ENCODE measurements around the gene LILRB5. TPM values are rescaled to one million over a fixed set of nuclear protein-coding genes. Genes with fewer than 3 reads are reported as not detected.
"Not testable (repeated sequence)": the region's sequence is repeated elsewhere in the genome, so short reads cannot be mapped to it uniquely, and the experiment has no call there.

LILRB5 gene
- total RNA-seq, 4 donors from 2014 or later, result 12.5 to 17.5 (median 15.1) TPM

DNA sequence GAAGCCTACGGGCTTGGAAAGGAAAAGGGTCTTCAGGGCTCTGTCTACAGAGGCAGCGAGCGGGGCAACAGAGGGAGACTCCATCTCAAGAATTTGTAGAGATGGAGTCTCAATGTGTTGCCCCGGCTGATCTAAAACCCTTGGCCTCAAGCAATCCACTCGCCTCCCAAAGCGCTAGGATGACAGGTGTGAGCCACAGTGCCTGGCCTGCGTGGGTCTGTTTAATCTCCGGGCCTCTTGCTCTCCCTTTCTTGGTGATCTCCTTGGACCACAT lies 48.4 kb downstream of the LILRB5 start:
- Histone ChIP-seq H3K9me3 (no peaks in the 10 kb centered on the region), H3K27ac (peak overlapping the region in 3 of 4 donors; percentile 68 to 90 (median 82)), H3K4me1 (peaks cover 0 to 71% (median 27%) of the 10 kb centered on the region in 3 donors), H3K36me3 (peaks cover 0 to 47% of the 10 kb centered on the region in 2 donors), H3K27me3 (no peaks in the 10 kb centered on the region), H3K4me3 (no peak overlapping the region)
- TF ChIP-seq, protein P1, sequence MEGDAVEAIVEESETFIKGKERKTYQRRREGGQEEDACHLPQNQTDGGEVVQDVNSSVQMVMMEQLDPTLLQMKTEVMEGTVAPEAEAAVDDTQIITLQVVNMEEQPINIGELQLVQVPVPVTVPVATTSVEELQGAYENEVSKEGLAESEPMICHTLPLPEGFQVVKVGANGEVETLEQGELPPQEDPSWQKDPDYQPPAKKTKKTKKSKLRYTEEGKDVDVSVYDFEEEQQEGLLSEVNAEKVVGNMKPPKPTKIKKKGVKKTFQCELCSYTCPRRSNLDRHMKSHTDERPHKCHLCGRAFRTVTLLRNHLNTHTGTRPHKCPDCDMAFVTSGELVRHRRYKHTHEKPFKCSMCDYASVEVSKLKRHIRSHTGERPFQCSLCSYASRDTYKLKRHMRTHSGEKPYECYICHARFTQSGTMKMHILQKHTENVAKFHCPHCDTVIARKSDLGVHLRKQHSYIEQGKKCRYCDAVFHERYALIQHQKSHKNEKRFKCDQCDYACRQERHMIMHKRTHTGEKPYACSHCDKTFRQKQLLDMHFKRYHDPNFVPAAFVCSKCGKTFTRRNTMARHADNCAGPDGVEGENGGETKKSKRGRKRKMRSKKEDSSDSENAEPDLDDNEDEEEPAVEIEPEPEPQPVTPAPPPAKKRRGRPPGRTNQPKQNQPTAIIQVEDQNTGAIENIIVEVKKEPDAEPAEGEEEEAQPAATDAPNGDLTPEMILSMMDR (IDR thresholded peaks at IDR 0.05), result no peak
- no peak for TF ChIP-seq POLR2A (IDR thresholded peaks at IDR 0.05)
- no peak for TF ChIP-seq POLR2AphosphoS5 (IDR thresholded peaks at IDR 0.05)
- TF ChIP-seq EP300 (IDR thresholded peaks at IDR 0.05), result no peak
- 67 to 72% methylated on average over 1 to 6 of the region's 8 CpGs for WGBS, 2 donors (ENCODE audit: low coverage in 1 of 2)
- ATAC-seq, result no peak

DNA sequence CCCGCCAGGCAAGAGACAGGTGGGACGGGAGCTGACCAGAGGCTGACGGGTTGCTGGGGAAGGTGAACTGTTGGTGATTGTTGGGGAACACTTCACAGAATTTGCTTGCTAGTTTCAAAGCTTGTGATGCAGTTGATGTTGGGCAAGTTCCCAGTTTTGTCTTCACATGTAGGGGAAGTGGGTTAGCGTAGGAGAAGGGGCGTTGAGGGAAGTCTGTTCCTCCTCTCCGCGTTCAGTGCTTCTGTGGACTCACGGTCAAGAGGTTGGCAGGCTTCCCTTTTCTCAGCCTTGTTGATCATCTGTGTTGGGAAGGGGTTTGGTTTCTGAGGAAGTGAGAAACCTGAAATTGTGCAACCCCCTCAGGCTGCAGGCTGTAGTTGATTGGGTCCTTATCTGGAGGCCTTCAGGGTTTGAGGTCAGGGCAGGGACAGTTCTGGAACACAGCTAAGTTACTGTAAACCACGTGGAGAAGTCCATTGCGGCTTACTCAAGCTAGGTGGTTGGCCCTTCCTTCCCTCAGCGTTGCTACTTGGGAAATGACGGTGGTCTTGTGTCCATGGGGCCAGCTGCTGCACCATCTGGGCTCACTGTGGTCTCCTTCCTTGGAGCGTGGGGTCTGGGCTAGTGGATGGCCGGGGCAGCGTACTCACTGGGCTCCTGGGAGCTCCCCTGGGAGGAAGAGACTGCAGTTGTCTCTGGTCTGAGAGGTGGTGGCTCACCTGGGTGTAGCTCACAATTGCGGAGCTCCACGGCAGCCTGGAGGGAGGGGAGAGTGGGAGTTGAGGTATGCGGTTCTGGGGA lies 48.9 kb downstream of the LILRB5 start:
- Histone ChIP-seq H3K36me3 (peaks cover 0 to 53% of the 10 kb centered on the region in 2 donors), H3K4me1 (peaks cover 0 to 77% (median 32%) of the 10 kb centered on the region in 3 donors), H3K27me3 (no peaks in the 10 kb centered on the region), H3K27ac (peak overlapping the region in 3 of 4 donors; percentile 68 to 90 (median 82)), H3K9me3 (no peaks in the 10 kb centered on the region), H3K4me3 (no peak overlapping the region)
- peak; percentile 71 for ATAC-seq
- WGBS, 2 donors (ENCODE audit: low coverage in 1 of 2), result 81 to 87% methylated on average over 5 to 7 of the region's 18 CpGs
- TF ChIP-seq POLR2AphosphoS5 (IDR thresholded peaks at IDR 0.05) (peak; percentile 43), POLR2A (IDR thresholded peaks at IDR 0.05) (peak in 1 of 2 donors; percentile 18), EP300 (IDR thresholded peaks at IDR 0.05) (no peak)
- TF ChIP-seq, protein P1 (IDR thresholded peaks at IDR 0.05), result no peak

DNA sequence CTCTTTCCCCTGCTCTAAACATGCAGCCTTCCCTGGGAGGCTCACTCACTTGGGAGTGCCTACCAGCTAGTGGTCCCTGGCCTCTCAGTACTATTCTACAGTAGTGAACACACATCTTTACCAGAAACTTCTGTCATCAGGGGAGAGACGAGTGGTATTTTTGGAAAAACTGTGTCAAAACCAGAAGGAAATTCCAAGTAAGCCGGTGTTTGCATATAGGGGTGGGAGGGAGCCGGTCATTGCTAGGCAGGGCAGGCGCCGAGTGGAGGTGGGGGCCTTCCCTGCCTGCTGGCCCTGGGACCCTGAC lies 49.4 kb downstream of the LILRB5 start:
- no peaks in the 10 kb centered on the region for H3K9me3 ChIP-seq
- H3K36me3 ChIP-seq, result peaks cover 0 to 58% of the 10 kb centered on the region in 2 donors
- H3K4me1 ChIP-seq, result peaks cover 0 to 82% (median 36%) of the 10 kb centered on the region in 3 donors
- no peak for ATAC-seq
- H3K4me3 ChIP-seq, result no peak overlapping the region
- H3K27me3 ChIP-seq, result no peaks in the 10 kb centered on the region
- TF ChIP-seq EP300 (IDR thresholded peaks at IDR 0.05), result no peak
- TF ChIP-seq, protein P1 (IDR thresholded peaks at IDR 0.05), result no peak
- no peak for TF ChIP-seq POLR2A (IDR thresholded peaks at IDR 0.05)
- TF ChIP-seq POLR2AphosphoS5 (IDR thresholded peaks at IDR 0.05), result no peak
- WGBS, 2 donors (ENCODE audit: low coverage in 1 of 2), result 60% methylated on average over 5 of the region's 5 CpGs; no CpG with 5 or more reads in 1 of the 2 donors
- H3K27ac ChIP-seq, result peak overlapping the region in 3 of 4 donors; percentile 29 to 60 (median 50)

DNA sequence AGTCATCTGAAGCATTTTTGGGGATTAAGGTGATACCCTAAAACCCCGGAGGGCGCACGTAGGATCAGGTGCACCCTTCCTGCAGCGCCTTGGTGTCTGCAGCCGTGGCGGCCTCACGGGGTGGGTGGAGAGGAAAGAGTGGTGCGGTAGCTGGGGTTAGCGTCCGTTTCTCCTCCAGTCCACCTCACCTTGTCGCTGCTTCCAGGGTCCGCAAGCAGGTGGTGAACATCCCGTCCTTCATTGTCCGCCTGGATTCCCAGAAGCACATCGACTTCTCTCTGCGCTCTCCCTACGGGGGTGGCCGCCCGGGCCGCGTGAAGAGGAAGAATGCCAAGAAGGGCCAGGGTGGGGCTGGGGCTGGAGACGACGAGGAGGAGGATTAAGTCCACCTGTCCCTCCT lies 49.9 kb downstream of the LILRB5 start:
- not testable (repeated sequence) for H3K27me3 ChIP-seq, H3K4me3 ChIP-seq, ATAC-seq, H3K9me3 ChIP-seq
- WGBS, 2 donors (ENCODE audit: low coverage in 1 of 2), result 69% methylated on average over 19 of the region's 23 CpGs; no CpG with 5 or more reads in 1 of the 2 donors
- peaks cover 0 to 87% (median 39%) of the 10 kb centered on the region in 3 donors for H3K4me1 ChIP-seq
- peaks cover 0 to 63% of the 10 kb centered on the region in 2 donors for H3K36me3 ChIP-seq
- H3K27ac ChIP-seq, result peak overlapping the region in 3 of 4 donors; percentile 29 to 60 (median 50)

DNA sequence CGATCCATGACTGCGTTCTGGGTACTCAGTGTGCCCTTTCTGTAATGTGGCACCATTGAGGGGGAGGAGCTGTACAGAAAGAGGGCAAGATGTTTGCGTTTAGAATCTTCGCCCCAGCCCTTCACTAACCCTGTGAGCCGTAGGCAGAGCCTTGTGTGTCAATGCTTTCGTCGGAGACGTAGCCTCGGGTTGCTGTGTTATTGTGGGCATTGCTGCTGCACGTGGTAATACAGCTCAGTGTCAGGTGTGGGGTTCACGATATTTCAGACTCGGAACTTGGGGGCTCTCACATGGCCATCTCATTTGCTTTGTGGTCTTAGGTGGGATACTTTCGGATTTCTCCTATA lies 50.3 kb downstream of the LILRB5 start:
- TF ChIP-seq, protein P1 (IDR thresholded peaks at IDR 0.05), result no peak
- no peak for TF ChIP-seq EP300 (IDR thresholded peaks at IDR 0.05)
- peak overlapping the region in 3 of 4 donors; percentile 29 to 60 (median 50) for H3K27ac ChIP-seq
- H3K9me3 ChIP-seq, result no peaks in the 10 kb centered on the region
- H3K27me3 ChIP-seq, result no peaks in the 10 kb centered on the region
- H3K4me3 ChIP-seq, result no peak overlapping the region
- ATAC-seq, result no peak
- peaks cover 0 to 67% of the 10 kb centered on the region in 2 donors for H3K36me3 ChIP-seq
- H3K4me1 ChIP-seq, result peaks cover 0 to 91% (median 42%) of the 10 kb centered on the region in 3 donors
- WGBS, 2 donors (ENCODE audit: low coverage in 1 of 2), result 73% methylated on average over 7 of the region's 13 CpGs; no CpG with 5 or more reads in 1 of the 2 donors

Data from gastroesophageal sphincter (tissue), 4 donors.